Stimulated activated CD8-positive, alpha-beta memory T cell treated with anti-CD3 and anti-CD28 coated beads, Interleukin-4, amount 100 ng/mL, for 48 hours (primary cell): ENCODE data around the gene KCNQ5.

Source experiments
- DNase-seq: peaks from one replicate; pipeline ENCODE4 v3.0.0-alpha.2; 2020

KCNQ5 gene

GRCh38 chr6:72683797-72684196 is 61.9 kb downstream of the KCNQ5 start:
- DNase-seq = no peak

GRCh38 chr6:72689107-72689954 is 67.5 kb downstream of the KCNQ5 start:
- no peak for DNase-seq

- DNase-seq = no peak
These were observed 69.4 kb downstream of the KCNQ5 start for GRCh38 chr6:72691249-72691648.

GRCh38 chr6:72696055-72696454 is 74.2 kb downstream of the KCNQ5 start:
- DNase-seq = no peak

GRCh38 chr6:72699159-72699558 is 77.3 kb downstream of the KCNQ5 start:
- DNase-seq = no peak

GRCh38 chr6:72702421-72702820 is 80.6 kb downstream of the KCNQ5 start:
- no peak for DNase-seq

GRCh38 chr6:72703093-72703492 is 81.2 kb downstream of the KCNQ5 start:
- DNase-seq = no peak

- DNase-seq = no peak
These were observed 83.1 kb downstream of the KCNQ5 start for GRCh38 chr6:72704979-72705378.

GRCh38 chr6:72709431-72709830 is 87.6 kb downstream of the KCNQ5 start:
- no peak for DNase-seq

GRCh38 chr6:72711731-72712130 is 89.9 kb downstream of the KCNQ5 start:
- DNase-seq = no peak

- no peak for DNase-seq
These were observed 91.0 kb downstream of the KCNQ5 start for GRCh38 chr6:72712910-72713309.

- DNase-seq = no peak
These were observed 93.3 kb downstream of the KCNQ5 start for GRCh38 chr6:72715119-72715518.

- no peak for DNase-seq
These were observed 95.1 kb downstream of the KCNQ5 start for GRCh38 chr6:72716916-72717315.

GRCh38 chr6:72720464-72720863 is 98.6 kb downstream of the KCNQ5 start:
- DNase-seq = no peak

- DNase-seq = no peak
These were observed 99.5 kb downstream of the KCNQ5 start for GRCh38 chr6:72721346-72721745.

GRCh38 chr6:72724545-72724944 is 102.7 kb downstream of the KCNQ5 start:
- no peak for DNase-seq

GRCh38 chr6:72728706-72729343 is 107.0 kb downstream of the KCNQ5 start:
- no peak for DNase-seq

- no peak for DNase-seq
These were observed 111.2 kb downstream of the KCNQ5 start for GRCh38 chr6:72733045-72733444.

- no peak for DNase-seq
These were observed 116.2 kb downstream of the KCNQ5 start for GRCh38 chr6:72738091-72738490.

GRCh38 chr6:72739368-72739779 is 117.5 kb downstream of the KCNQ5 start:
- no peak for DNase-seq

GRCh38 chr6:72740135-72740534 is 118.3 kb downstream of the KCNQ5 start:
- no peak for DNase-seq

- DNase-seq = no peak
These were observed 119.2 kb downstream of the KCNQ5 start for GRCh38 chr6:72741083-72741482.

GRCh38 chr6:72742001-72742673 is 120.3 kb downstream of the KCNQ5 start:
- DNase-seq = no peak

GRCh38 chr6:72746276-72746675 is 124.4 kb downstream of the KCNQ5 start:
- no peak for DNase-seq
